Stimulated activated effector memory CD8-positive, alpha-beta T cell treated with anti-CD3 and anti-CD28 coated beads, Interleukin-12 subunit alpha, Interleukin-12 subunit beta, amount 100 ng/mL, for 72 hours (primary cell): ENCODE results near the gene DLG2.

ENCODE experiments used
- ATAC-seq: fragments of 150-1000 bp; cut with Tn5 transposase; 2 replicates; pipeline ENCODE4 v1.10.0; 2021
- DNase-seq, 2 donors: peaks; one replicate each; pipeline ENCODE4 v3.0.0; 2021 to 2022; ENCODE audit warnings: low spot score in 2 of 2
- H3K27ac Mint-ChIP-seq: one replicate; pipeline ENCODE4 v1.8.0; 2022; ENCODE audit warnings: mild to moderate bottlenecking, mixed read lengths
- H3K36me3 Mint-ChIP-seq: one replicate; pipeline ENCODE4 v1.8.0; 2022; ENCODE audit warnings: mild to moderate bottlenecking, mixed read lengths
- H3K4me1 Mint-ChIP-seq: one replicate; pipeline ENCODE4 v1.8.0; 2022; ENCODE audit warnings: mixed read lengths
- H3K4me3 Mint-ChIP-seq: one replicate; pipeline ENCODE4 v1.8.0; 2022; ENCODE audit warnings: mild to moderate bottlenecking, mixed read lengths
- H3K9me3 Mint-ChIP-seq: one replicate; pipeline ENCODE4 v1.8.0; 2022; ENCODE audit warnings: mixed read lengths

DLG2 gene

GRCh38 chr11:84573868-84574267 lies 1053.3 kb downstream of the DLG2 start:
- H3K36me3 Mint-ChIP-seq, result no peaks in the 10 kb centered on the region
- ATAC-seq (no peak), DNase-seq (no peak)
- no peak overlapping the region for H3K4me3 Mint-ChIP-seq
- no peak overlapping the region for H3K27ac Mint-ChIP-seq
- H3K9me3 Mint-ChIP-seq, result peaks cover 16% of the 10 kb centered on the region
- H3K4me1 Mint-ChIP-seq, result no peaks in the 10 kb centered on the region

- DNase-seq, result no peak
- no peak for ATAC-seq
- H3K4me3 Mint-ChIP-seq, result no peak overlapping the region
- H3K9me3 Mint-ChIP-seq, result peaks cover 18% of the 10 kb centered on the region
- H3K36me3 Mint-ChIP-seq, result no peaks in the 10 kb centered on the region
- H3K27ac Mint-ChIP-seq, result no peak overlapping the region
- no peaks in the 10 kb centered on the region for H3K4me1 Mint-ChIP-seq
Observed at GRCh38 chr11:84566671-84567070, 1060.5 kb downstream of the DLG2 start.

GRCh38 chr11:84564867-84565184 lies 1062.3 kb downstream of the DLG2 start:
- ATAC-seq (no peak), DNase-seq (no peak)
- no peak overlapping the region for H3K4me3 Mint-ChIP-seq
- H3K9me3 Mint-ChIP-seq, result peaks cover 7% of the 10 kb centered on the region
- no peaks in the 10 kb centered on the region for H3K36me3 Mint-ChIP-seq
- no peak overlapping the region for H3K27ac Mint-ChIP-seq
- H3K4me1 Mint-ChIP-seq, result no peaks in the 10 kb centered on the region

GRCh38 chr11:84564180-84564866 lies 1062.8 kb downstream of the DLG2 start:
- Mint-ChIP-seq H3K4me1 (no peaks in the 10 kb centered on the region), H3K4me3 (no peak overlapping the region), H3K36me3 (no peaks in the 10 kb centered on the region), H3K9me3 (peaks cover 7% of the 10 kb centered on the region), H3K27ac (no peak overlapping the region)
- ATAC-seq (no peak), DNase-seq (peak in 1 of 2 donors; percentile 49)

GRCh38 chr11:84563356-84563755 lies 1063.8 kb downstream of the DLG2 start:
- DNase-seq (no peak), ATAC-seq (no peak)
- Mint-ChIP-seq H3K36me3 (no peaks in the 10 kb centered on the region), H3K9me3 (peaks cover 10% of the 10 kb centered on the region), H3K27ac (no peak overlapping the region), H3K4me3 (no peak overlapping the region), H3K4me1 (no peaks in the 10 kb centered on the region)

GRCh38 chr11:84560206-84560605 lies 1066.9 kb downstream of the DLG2 start:
- no peak for ATAC-seq
- no peak for DNase-seq
- H3K4me3 Mint-ChIP-seq, result no peak overlapping the region
- no peaks in the 10 kb centered on the region for H3K4me1 Mint-ChIP-seq
- no peaks in the 10 kb centered on the region for H3K36me3 Mint-ChIP-seq
- no peak overlapping the region for H3K27ac Mint-ChIP-seq
- peaks cover 7% of the 10 kb centered on the region for H3K9me3 Mint-ChIP-seq

- H3K9me3 Mint-ChIP-seq, result peaks cover 9% of the 10 kb centered on the region
- no peaks in the 10 kb centered on the region for H3K4me1 Mint-ChIP-seq
- H3K27ac Mint-ChIP-seq, result no peak overlapping the region
- ATAC-seq (no peak), DNase-seq (no peak)
- H3K4me3 Mint-ChIP-seq, result no peak overlapping the region
- no peaks in the 10 kb centered on the region for H3K36me3 Mint-ChIP-seq
Observed at GRCh38 chr11:84558085-84558905, 1068.8 kb downstream of the DLG2 start.

- no peaks in the 10 kb centered on the region for H3K36me3 Mint-ChIP-seq
- DNase-seq (no peak), ATAC-seq (no peak)
- peaks cover 20% of the 10 kb centered on the region for H3K9me3 Mint-ChIP-seq
- no peaks in the 10 kb centered on the region for H3K4me1 Mint-ChIP-seq
- H3K4me3 Mint-ChIP-seq, result no peak overlapping the region
- no peak overlapping the region for H3K27ac Mint-ChIP-seq
Observed at GRCh38 chr11:84552791-84553190, 1074.4 kb downstream of the DLG2 start.

- peaks cover 22% of the 10 kb centered on the region for H3K9me3 Mint-ChIP-seq
- H3K36me3 Mint-ChIP-seq, result no peaks in the 10 kb centered on the region
- no peak overlapping the region for H3K27ac Mint-ChIP-seq
- ATAC-seq (no peak), DNase-seq (no peak)
- H3K4me1 Mint-ChIP-seq, result no peaks in the 10 kb centered on the region
- H3K4me3 Mint-ChIP-seq, result no peak overlapping the region
Observed at GRCh38 chr11:84549217-84549616, 1077.9 kb downstream of the DLG2 start.

- no peak overlapping the region for H3K27ac Mint-ChIP-seq
- no peaks in the 10 kb centered on the region for H3K4me1 Mint-ChIP-seq
- ATAC-seq (no peak), DNase-seq (no peak)
- peaks cover 24% of the 10 kb centered on the region for H3K9me3 Mint-ChIP-seq
- no peaks in the 10 kb centered on the region for H3K36me3 Mint-ChIP-seq
- H3K4me3 Mint-ChIP-seq, result no peak overlapping the region
Observed at GRCh38 chr11:84544566-84544965, 1082.6 kb downstream of the DLG2 start.

GRCh38 chr11:84543367-84544159 lies 1083.6 kb downstream of the DLG2 start:
- Mint-ChIP-seq H3K27ac (no peak overlapping the region), H3K4me3 (no peak overlapping the region), H3K9me3 (peaks cover 20% of the 10 kb centered on the region), H3K36me3 (no peaks in the 10 kb centered on the region), H3K4me1 (no peaks in the 10 kb centered on the region)
- no peak for DNase-seq
- ATAC-seq, result no peak

GRCh38 chr11:84541731-84542340 lies 1085.3 kb downstream of the DLG2 start:
- H3K27ac Mint-ChIP-seq, result no peak overlapping the region
- no peak overlapping the region for H3K4me3 Mint-ChIP-seq

GRCh38 chr11:84536456-84536855 lies 1090.7 kb downstream of the DLG2 start:
- Mint-ChIP-seq H3K4me1 (no peaks in the 10 kb centered on the region), H3K9me3 (peaks cover 13% of the 10 kb centered on the region), H3K36me3 (no peaks in the 10 kb centered on the region), H3K4me3 (no peak overlapping the region), H3K27ac (no peak overlapping the region)
- ATAC-seq (no peak), DNase-seq (no peak)

More at GRCh38 chr11:84541731-84542340, 1085.3 kb downstream of the DLG2 start:
- H3K4me1 Mint-ChIP-seq, result no peaks in the 10 kb centered on the region
- no peaks in the 10 kb centered on the region for H3K36me3 Mint-ChIP-seq
- peaks cover 16% of the 10 kb centered on the region for H3K9me3 Mint-ChIP-seq
- ATAC-seq (no peak), DNase-seq (no peak)

GRCh38 chr11:84532364-84532763 lies 1094.8 kb downstream of the DLG2 start:
- Mint-ChIP-seq H3K27ac (no peak overlapping the region), H3K36me3 (no peaks in the 10 kb centered on the region), H3K9me3 (peaks cover 10% of the 10 kb centered on the region), H3K4me1 (no peaks in the 10 kb centered on the region), H3K4me3 (no peak overlapping the region)
- ATAC-seq (no peak), DNase-seq (no peak)

- Mint-ChIP-seq H3K4me3 (no peak overlapping the region), H3K9me3 (peaks cover 8% of the 10 kb centered on the region), H3K4me1 (no peaks in the 10 kb centered on the region), H3K36me3 (no peaks in the 10 kb centered on the region), H3K27ac (no peak overlapping the region)
- no peak for DNase-seq
- ATAC-seq, result no peak
Observed at GRCh38 chr11:84526250-84526649, 1100.9 kb downstream of the DLG2 start.
